Non-pigmented ciliary epithelial cell (primary cell): ENCODE data around the gene HOXA3.

Experiments used
- DNase-seq: peaks from one replicate; pipeline ENCODE4 v3.0.0-alpha.2; 2010; ENCODE audit warnings: low read depth

HOXA3 gene

GRCh38 chr7:27113991-27114769, 38.2 kb downstream of the HOXA3 start:
- no peak for DNase-seq

- no peak for DNase-seq
Measured at GRCh38 chr7:27112955-27113949, 39.1 kb downstream of the HOXA3 start.

GRCh38 chr7:27112361-27112760, 40.0 kb downstream of the HOXA3 start:
- no peak for DNase-seq

- no peak for DNase-seq
Measured at GRCh38 chr7:27111751-27112277, 40.6 kb downstream of the HOXA3 start.

- DNase-seq = no peak
Measured at GRCh38 chr7:27111042-27111750, 41.2 kb downstream of the HOXA3 start.

GRCh38 chr7:27110186-27111031, 42.0 kb downstream of the HOXA3 start:
- no peak for DNase-seq

GRCh38 chr7:27109466-27110185, 42.8 kb downstream of the HOXA3 start:
- DNase-seq = no peak

- DNase-seq = no peak
Measured at GRCh38 chr7:27108390-27109127, 43.8 kb downstream of the HOXA3 start.

GRCh38 chr7:27107391-27108381, 44.7 kb downstream of the HOXA3 start:
- DNase-seq = no peak

GRCh38 chr7:27106901-27107240, 45.5 kb downstream of the HOXA3 start:
- DNase-seq = no peak

GRCh38 chr7:27106181-27106900, 46.0 kb downstream of the HOXA3 start:
- no peak for DNase-seq

GRCh38 chr7:27105301-27106031, 46.9 kb downstream of the HOXA3 start:
- DNase-seq = no peak

GRCh38 chr7:27104341-27105058, 47.9 kb downstream of the HOXA3 start:
- no peak for DNase-seq

- DNase-seq = no peak
Measured at GRCh38 chr7:27103489-27104226, 48.7 kb downstream of the HOXA3 start.

GRCh38 chr7:27102581-27103442, 49.6 kb downstream of the HOXA3 start, which contains the start of gene HOXA2:
TSS of gene HOXA2 (minus strand) at chr7:27102683. CDS start at chr7:27102500, 183 bp downstream.
- no peak for DNase-seq
